ENCODE measurements around the gene DSCAM.

DNA sequence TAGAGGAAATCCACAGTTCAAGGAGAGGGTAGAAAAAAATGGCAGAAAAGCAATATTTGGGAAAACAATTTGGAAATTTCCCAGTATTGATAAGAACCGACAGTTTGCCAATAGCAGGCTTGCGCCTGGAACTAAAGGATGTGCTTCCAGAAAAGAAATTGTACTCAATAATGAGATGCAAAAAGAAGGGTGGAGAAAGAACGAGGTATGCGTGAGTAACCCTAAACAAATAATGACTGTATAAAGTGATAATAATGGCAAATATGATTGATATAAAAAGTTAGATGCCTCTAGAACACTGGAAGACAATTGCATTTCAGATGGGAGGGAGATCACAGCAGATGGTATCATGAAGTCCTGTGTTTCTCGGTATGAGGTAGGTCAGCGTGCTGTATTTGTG lies 458.9 kb downstream of the DSCAM start:
- TF ChIP-seq, protein P1, sequence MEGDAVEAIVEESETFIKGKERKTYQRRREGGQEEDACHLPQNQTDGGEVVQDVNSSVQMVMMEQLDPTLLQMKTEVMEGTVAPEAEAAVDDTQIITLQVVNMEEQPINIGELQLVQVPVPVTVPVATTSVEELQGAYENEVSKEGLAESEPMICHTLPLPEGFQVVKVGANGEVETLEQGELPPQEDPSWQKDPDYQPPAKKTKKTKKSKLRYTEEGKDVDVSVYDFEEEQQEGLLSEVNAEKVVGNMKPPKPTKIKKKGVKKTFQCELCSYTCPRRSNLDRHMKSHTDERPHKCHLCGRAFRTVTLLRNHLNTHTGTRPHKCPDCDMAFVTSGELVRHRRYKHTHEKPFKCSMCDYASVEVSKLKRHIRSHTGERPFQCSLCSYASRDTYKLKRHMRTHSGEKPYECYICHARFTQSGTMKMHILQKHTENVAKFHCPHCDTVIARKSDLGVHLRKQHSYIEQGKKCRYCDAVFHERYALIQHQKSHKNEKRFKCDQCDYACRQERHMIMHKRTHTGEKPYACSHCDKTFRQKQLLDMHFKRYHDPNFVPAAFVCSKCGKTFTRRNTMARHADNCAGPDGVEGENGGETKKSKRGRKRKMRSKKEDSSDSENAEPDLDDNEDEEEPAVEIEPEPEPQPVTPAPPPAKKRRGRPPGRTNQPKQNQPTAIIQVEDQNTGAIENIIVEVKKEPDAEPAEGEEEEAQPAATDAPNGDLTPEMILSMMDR (IDR thresholded peaks at IDR 0.05), result no peak
- TF ChIP-seq POLR2A (IDR thresholded peaks at IDR 0.05), result no peak
